ENCODE results near the gene TMTC3. TPM values are rescaled to one million over a fixed set of nuclear protein-coding genes. Genes with fewer than 3 reads are reported as not detected.

The TMTC3 gene
- total and polyA plus RNA-seq, 2 experiments from 2014 or later: 17.7 to 53.8 TPM

- Histone ChIP-seq H3K4me3 (no peak overlapping the region), H2AFZ (no peak overlapping the region), H3K36me3 (ENCODE audit: insufficient read depth) (no peaks in the 10 kb centered on the region), H3K27ac (ENCODE audit: low read depth) (no peak overlapping the region), H4K20me1 (replicated peaks; ENCODE audit: insufficient read depth) (no peaks in the 10 kb centered on the region), H3K9me2 (ENCODE audit: insufficient read depth) (peaks cover 6% of the 10 kb centered on the region; the same call in 1 of the 2 replicates), H3K4me2 (no peak overlapping the region), H3K4me1 (ENCODE audit: insufficient read depth) (no peaks in the 10 kb centered on the region), H3K79me2 (replicated peaks; ENCODE audit: insufficient read depth) (no peaks in the 10 kb centered on the region), H3F3A (replicated peaks; ENCODE audit: low read depth) (no peaks in the 10 kb centered on the region), H3K27me3 (ENCODE audit: insufficient read depth) (no peaks in the 10 kb centered on the region)
- peaks cover 29% of the 10 kb centered on the region for H3K9me3 Mint-ChIP-seq
- H3K4me3 Mint-ChIP-seq: no peak overlapping the region
- ATAC-seq (no peak), DNase-seq (ENCODE audit: low spot score) (no peak)
- H3K27ac Mint-ChIP-seq: no peak overlapping the region
- TF ChIP-seq EZH2 (IDR thresholded peaks at IDR 0.05; ENCODE audit: low read depth, unreplicated experiment) (no peak), POLR2AphosphoS5 (IDR thresholded peaks at IDR 0.05; ENCODE audit: low read depth) (no peak), STAT1 (IDR thresholded peaks at IDR 0.05; ENCODE audit: unreplicated experiment) (no peak), CTCF (conservative IDR thresholded peaks at IDR 0.05; ENCODE audit: low read depth in 2 of 2) (no peak), EZH2phosphoT487 (IDR thresholded peaks at IDR 0.05; ENCODE audit: unreplicated experiment) (no peak), CREB1 (CRISPR knock-in tag; IDR thresholded peaks at IDR 0.05; ENCODE audit: low read depth) (no peak)
- peaks cover 3% of the 10 kb centered on the region for H3K27me3 Mint-ChIP-seq (ENCODE audit: insufficient read depth, low read depth, poor library complexity)
- 0 out of 3 replicates have a peak, but pooled peaks cover 2% of the 10 kb centered on the region for H3K36me3 Mint-ChIP-seq (ENCODE audit: low read depth)
- no peaks in the 10 kb centered on the region for H3K4me1 Mint-ChIP-seq
Observed at GRCh38 chr12:88218293-88218692, 76.2 kb downstream of the TMTC3 start.

- Histone ChIP-seq H3K9me2 (ENCODE audit: insufficient read depth) (peaks cover 6% of the 10 kb centered on the region; the same call in 1 of the 2 replicates), H3K4me3 (no peak overlapping the region), H3F3A (replicated peaks; ENCODE audit: low read depth) (no peaks in the 10 kb centered on the region), H3K4me2 (no peak overlapping the region), H2AFZ (no peak overlapping the region), H3K36me3 (ENCODE audit: insufficient read depth) (no peaks in the 10 kb centered on the region), H4K20me1 (replicated peaks; ENCODE audit: insufficient read depth) (no peaks in the 10 kb centered on the region), H3K4me1 (ENCODE audit: insufficient read depth) (no peaks in the 10 kb centered on the region), H3K27ac (ENCODE audit: low read depth) (no peak overlapping the region), H3K27me3 (ENCODE audit: insufficient read depth) (no peaks in the 10 kb centered on the region), H3K79me2 (replicated peaks; ENCODE audit: insufficient read depth) (no peaks in the 10 kb centered on the region)
- Mint-ChIP-seq H3K36me3 (ENCODE audit: low read depth) (0 out of 3 replicates have a peak, but pooled peaks cover 2% of the 10 kb centered on the region), H3K4me3 (no peak overlapping the region), H3K27ac (no peak overlapping the region), H3K27me3 (ENCODE audit: insufficient read depth, low read depth, poor library complexity) (peaks cover 2% of the 10 kb centered on the region), H3K4me1 (no peaks in the 10 kb centered on the region), H3K9me3 (peaks cover 24% of the 10 kb centered on the region)
- no peak for TF ChIP-seq EZH2phosphoT487 (IDR thresholded peaks at IDR 0.05; ENCODE audit: unreplicated experiment)
- no peak for TF ChIP-seq JUNB (IDR thresholded peaks at IDR 0.05; ENCODE audit: unreplicated experiment)
- ATAC-seq (no peak), DNase-seq (ENCODE audit: low spot score) (no peak)
Observed at GRCh38 chr12:88219861-88220260, 77.8 kb downstream of the TMTC3 start.

- Histone ChIP-seq H4K20me1 (replicated peaks; ENCODE audit: insufficient read depth) (no peaks in the 10 kb centered on the region), H3K27ac (ENCODE audit: low read depth) (no peak overlapping the region), H3K4me2 (no peak overlapping the region), H3K4me3 (no peak overlapping the region), H3F3A (replicated peaks; ENCODE audit: low read depth) (no peaks in the 10 kb centered on the region), H3K27me3 (ENCODE audit: insufficient read depth) (no peaks in the 10 kb centered on the region), H3K79me2 (replicated peaks; ENCODE audit: insufficient read depth) (no peaks in the 10 kb centered on the region), H3K4me1 (ENCODE audit: insufficient read depth) (peaks cover 21% of the 10 kb centered on the region), H2AFZ (no peak overlapping the region), H3K9me2 (ENCODE audit: insufficient read depth) (peaks cover 6% of the 10 kb centered on the region; the same call in 1 of the 2 replicates), H3K36me3 (ENCODE audit: insufficient read depth) (no peaks in the 10 kb centered on the region)
- peaks cover 3% of the 10 kb centered on the region for H3K27me3 Mint-ChIP-seq (ENCODE audit: insufficient read depth, low read depth, poor library complexity)
- DNase-seq (ENCODE audit: low spot score): no peak
- peaks cover 14% of the 10 kb centered on the region for H3K4me1 Mint-ChIP-seq
- no peak overlapping the region for H3K4me3 Mint-ChIP-seq
- ATAC-seq: no peak
- peaks cover 22% of the 10 kb centered on the region for H3K9me3 Mint-ChIP-seq
- 0 out of 3 replicates have a peak, but pooled peaks cover 2% of the 10 kb centered on the region for H3K36me3 Mint-ChIP-seq (ENCODE audit: low read depth)
- no peak overlapping the region for H3K27ac Mint-ChIP-seq
- TF ChIP-seq EZH2phosphoT487 (IDR thresholded peaks at IDR 0.05; ENCODE audit: unreplicated experiment) (no peak), EZH2 (IDR thresholded peaks at IDR 0.05; ENCODE audit: low read depth, unreplicated experiment) (no peak), ZNF114 (CRISPR knock-in tag; IDR thresholded peaks at IDR 0.05) (no peak), CREB1 (CRISPR knock-in tag; IDR thresholded peaks at IDR 0.05; ENCODE audit: low read depth) (no peak), REST (IDR thresholded peaks at IDR 0.05; ENCODE audit: unreplicated experiment) (no peak), POLR2AphosphoS5 (IDR thresholded peaks at IDR 0.05; ENCODE audit: low read depth) (no peak), ZNF331 (CRISPR knock-in tag; IDR thresholded peaks at IDR 0.05; ENCODE audit: low read depth) (no peak), STAT1 (IDR thresholded peaks at IDR 0.05; ENCODE audit: unreplicated experiment) (no peak), NANOG (IDR thresholded peaks at IDR 0.05; ENCODE audit: borderline replicate concordance) (no peak), CTCF (conservative IDR thresholded peaks at IDR 0.05; ENCODE audit: low read depth in 2 of 2) (no peak), JUNB (IDR thresholded peaks at IDR 0.05; ENCODE audit: unreplicated experiment) (no peak)
Observed at GRCh38 chr12:88223519-88223918, 81.4 kb downstream of the TMTC3 start.
